HG03469 (cell line): Measurements from ENCODE around the gene ROR1.
"Not testable (repeated sequence)": the region's sequence is repeated elsewhere in the genome, so short reads cannot be mapped to it uniquely, and the experiment has no call there.

Source experiments
- ATAC-seq: cut with Tn5 transposase; IDR thresholded peaks from one replicate; pipeline ENCODE4 v1.9.1; 2021; ENCODE audit warnings: mild to moderate bottlenecking, moderate library complexity, moderate number of reproducible peaks; ENCODE audit not compliant: unreplicated experiment

The ROR1 gene

DNA sequence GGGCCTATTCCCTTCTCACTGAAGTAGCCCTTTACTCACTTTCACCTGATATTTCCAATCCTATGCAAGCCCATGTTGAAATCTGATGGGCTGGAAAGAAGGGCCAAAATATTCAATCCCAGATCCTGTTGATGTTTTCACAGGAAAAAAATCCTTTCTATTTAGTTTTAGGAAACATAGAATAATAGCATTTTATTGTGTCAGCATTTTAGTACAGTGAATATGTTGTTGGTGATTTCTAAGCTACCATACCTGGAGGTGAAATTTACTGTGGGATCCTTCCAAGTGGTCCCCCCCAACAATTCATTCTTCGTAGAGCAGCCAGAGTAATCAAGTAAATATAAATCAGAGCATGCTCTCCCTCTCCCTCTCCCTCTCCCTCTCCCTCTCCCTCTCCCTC lies 426.2 kb downstream of the ROR1 start:
- ATAC-seq: no peak

DNA sequence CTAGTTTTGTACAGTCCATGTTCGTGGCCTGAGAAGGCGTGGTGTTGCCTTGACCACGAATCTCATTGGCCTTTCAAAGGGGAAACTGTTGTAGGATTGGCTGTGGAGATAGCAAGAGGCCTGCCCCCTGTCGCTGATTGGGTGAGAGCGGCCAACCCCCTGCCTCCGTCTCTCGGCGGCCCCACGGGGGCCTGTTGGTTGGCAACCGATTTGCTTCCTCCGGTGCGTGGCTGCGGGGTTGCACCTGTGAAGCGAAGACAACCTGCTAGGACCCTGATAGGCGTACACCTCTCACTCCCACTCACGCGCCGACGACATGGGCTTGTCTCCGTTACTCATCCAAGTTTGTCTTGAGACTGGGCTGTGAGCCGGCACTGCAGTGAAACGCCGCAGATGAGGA lies 429.6 kb downstream of the ROR1 start, which contains the start of gene UBE2U:
TSS of gene UBE2U (plus strand) at position 204 of the 400 bp plus-strand sequence. CDS start 428 bp downstream, outside the sequence.
- ATAC-seq: no peak

DNA sequence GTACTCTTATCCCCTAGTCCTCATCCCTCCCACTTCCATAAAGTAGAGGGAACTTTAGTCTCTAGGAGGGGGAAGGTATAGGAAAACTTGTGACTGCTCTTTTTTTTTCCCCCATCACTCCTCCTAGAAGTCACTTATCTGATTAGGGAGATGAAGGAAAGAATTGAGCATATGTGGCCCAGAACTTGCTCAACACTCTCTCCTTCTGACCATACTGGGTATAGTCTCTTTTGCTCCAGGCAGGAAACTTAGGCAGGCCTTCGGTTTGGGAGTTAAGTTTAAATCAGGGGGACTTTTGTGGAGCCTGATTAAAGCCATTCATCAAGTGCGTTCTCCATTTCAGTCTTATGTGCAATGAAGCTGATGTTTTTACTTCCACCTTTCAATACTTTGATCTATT lies 435.4 kb downstream of the ROR1 start:
- ATAC-seq: no peak

DNA sequence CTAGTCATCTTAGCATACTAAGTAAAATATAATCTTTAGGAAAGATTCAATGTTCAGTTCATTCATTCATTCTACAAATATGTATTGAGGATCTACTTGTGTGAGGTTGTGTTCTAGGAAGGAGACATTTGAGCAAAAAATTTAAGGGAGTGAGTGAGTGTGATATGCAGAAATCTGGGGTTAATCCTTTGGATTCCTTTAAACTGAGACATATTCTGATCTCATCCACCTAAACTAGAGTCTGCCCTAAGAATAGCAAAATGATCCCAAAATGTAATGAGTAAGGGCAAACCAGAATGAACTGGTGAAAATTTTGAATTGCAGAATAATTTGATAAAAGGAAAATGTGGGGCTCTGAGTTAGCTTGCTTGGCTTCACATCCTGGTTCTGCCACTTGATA lies 438.2 kb downstream of the ROR1 start:
- no peak for ATAC-seq

DNA sequence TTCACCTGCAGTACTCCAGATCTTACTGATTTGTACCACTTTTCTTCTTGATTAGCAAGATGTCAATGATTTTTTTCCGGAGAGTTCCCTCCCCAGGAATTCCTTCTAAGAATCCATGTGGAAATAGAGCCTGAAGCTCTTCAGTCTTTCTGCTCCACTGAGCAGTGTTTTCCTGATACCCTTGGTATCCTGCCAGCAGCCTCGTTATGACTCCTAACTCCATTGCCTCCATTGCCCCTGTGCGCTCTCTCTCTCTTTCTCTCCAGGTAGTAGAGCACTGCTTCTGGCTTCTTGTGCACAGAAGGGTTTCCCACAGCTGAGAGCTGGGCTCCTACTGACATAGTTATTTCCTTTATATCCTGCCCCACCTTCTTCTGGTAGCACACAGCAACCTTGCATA lies 441.8 kb downstream of the ROR1 start:
- ATAC-seq: no peak

DNA sequence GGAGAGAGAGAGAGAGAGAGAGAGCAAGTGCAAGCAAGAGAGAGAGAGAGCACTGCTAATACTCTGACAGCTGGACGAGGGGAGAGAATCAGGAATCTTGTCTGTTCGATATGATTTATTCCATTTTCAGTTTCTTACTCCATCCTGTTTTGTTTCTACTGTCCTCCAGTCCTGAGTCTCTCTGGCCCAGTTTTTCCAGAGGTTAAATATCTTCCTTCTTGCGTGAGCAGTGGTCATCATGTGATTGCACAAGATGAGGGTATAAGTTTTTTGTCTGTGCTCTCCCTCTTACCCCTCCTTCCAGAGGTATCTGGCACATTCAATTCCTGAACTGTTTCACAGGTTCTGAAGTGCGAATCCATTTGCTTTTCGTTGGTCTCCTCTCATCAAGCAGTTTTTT lies 446.4 kb downstream of the ROR1 start:
- no peak for ATAC-seq

DNA sequence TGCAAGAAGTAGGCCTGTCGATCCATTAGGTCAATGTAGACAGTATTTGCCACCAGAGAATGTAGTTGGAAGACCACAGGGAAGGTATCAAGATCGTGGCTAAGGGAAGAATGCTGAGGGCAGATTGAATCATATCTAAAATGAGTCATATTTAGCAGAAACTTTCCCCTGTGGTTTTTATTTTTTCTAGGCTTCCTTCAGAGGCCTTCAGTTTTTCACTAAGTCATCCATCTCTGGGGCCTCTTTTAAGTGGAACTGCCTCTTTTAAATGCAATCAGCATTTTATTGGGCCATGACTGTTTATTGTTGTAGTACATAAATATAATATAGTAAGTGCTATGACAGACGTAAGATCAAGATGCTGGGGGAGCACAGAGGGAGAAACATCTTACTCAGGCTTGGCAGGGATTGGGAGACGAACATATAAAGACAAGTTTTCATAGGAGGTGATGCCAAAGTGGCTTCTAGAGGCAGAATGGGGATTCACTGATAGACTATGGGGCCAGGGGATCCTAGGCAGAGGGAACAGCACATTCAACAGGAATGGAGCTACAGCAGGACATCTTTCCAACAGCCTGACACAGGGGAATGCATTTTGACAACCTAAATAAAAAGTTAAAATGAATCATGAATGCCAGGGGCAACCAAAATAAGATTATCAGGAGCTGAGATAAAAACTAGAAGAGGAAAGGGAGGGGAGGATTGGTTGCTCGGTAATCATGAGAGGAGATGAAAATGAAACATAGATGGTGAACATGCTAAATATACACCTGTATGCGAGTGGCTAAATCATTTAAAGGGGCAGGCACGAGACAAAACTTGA lies 449.7 kb downstream of the ROR1 start:
- ATAC-seq: peak; percentile 70

DNA sequence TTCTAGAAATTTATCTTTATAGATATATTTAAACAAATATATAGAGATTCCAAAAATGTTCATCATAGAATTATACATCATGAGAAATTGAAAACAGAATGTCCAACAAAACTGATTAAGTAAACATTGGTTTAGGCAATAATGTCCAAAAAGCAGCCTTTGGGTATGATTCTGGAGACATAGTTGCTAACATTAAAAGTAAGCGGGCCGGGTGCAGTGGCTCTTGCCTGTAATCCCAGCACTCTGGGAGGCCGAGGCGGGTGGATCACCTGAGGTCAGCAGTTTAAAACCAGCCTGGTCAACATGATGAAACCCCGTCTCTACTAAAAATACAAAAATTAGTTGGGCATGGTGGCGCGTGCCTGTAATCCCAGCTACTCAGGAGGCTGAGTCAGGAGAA lies 450.4 kb downstream of the ROR1 start:
- ATAC-seq: not testable (repeated sequence)

DNA sequence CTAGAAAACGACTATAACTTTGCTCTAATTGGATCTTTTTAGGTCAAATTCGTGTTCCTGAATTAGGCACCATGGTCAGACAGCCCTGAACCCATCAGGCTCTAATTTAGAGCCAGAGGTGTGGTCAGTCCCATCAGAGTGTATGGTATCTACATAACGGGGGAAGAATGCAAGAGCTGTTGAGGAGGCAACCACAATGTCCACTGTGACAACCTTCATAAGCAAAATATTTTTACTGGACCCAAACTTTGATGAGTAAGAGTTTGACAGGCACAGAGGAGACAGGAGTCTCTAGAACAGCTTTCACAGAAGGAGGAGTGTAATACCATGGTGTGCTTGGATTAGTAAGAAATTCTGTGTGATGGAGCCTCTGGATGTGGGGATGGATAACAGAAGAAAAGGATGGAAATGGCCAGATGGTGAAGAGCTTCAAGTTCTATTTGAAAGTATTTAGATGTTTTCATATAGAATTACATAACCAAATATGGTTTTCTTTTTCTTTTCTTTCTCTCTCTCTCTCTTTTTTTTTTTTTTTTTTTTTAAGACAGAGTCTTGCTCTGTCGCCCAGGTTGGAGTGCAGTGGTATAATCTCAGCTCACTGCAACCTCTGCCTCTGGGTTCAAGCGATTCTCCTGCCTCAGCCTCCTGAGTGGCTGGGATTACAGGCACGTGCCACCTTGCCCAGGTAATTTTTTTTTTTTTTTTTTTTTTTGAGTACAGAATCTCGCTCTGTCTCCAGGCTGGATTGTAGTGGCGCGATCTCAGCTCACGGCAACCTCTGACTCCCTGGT lies 454.5 kb downstream of the ROR1 start:
- ATAC-seq: no peak

DNA sequence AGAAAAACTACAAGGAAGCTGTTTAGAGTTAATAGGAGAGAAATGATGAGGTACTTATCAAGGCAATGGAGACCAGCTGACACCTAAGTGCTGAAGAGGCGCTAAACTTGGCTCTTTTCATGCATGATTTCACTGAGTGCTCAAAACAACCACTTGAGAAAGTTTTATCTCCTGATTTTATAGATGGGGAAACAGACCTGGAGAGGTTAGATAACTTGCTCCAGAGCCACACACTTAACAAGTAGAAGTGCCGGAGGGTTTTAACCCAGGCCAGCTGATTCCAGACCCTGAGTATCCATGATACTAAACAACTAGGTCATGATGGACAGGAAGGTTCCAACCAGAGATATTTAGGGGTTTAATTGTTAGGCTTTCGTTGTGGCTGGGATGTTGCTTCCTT lies 455.5 kb downstream of the ROR1 start:
- no peak for ATAC-seq
